ENCODE results near the gene ZNF280C. TPM values are rescaled to one million over a fixed set of nuclear protein-coding genes. Genes with fewer than 3 reads are reported as not detected.

The ZNF280C gene
- polyA plus RNA-seq, 2 donors, result 0.69 to 0.91 TPM

DNA sequence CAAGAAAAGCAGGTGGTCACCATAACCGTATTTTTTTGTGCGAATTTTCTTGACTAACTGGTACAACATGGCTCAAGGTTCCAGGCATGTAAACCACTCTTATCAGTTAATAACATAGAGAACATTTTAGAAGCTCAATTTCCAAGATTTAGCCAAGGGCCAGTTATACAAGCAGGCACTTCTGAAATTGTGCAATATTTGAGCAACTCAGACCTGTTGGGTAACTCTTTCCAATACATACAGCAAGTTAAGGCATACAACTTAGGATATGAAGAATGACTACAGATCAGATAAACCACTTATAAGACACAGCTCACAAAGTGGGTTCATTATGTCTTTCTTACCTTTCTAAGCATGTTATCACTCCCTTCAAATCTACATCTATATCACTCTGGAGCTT is 43.9 kb downstream of the ZNF280C start:
- no peaks in the 10 kb centered on the region for H3K9me3 ChIP-seq (ENCODE audit: control insufficient read depth in 2 of 2, insufficient read depth in 1 of 2, low read depth in 1 of 2, low read length in 1 of 2)
- no peaks in the 10 kb centered on the region for H3K27me3 ChIP-seq (ENCODE audit: control insufficient read depth in 1 of 2, insufficient read depth in 2 of 2, low read length in 2 of 2)
- H3K4me3 ChIP-seq (ENCODE audit: low read depth in 1 of 2, low read length in 2 of 2), result no peak overlapping the region
- H3K4me1 ChIP-seq (ENCODE audit: control insufficient read depth in 2 of 2, insufficient read depth in 2 of 2, low read length in 1 of 2), result no peaks in the 10 kb centered on the region
- H3K27ac ChIP-seq (ENCODE audit: low read depth in 2 of 2, low read length in 1 of 2), result no peak overlapping the region
- H3K36me3 ChIP-seq (ENCODE audit: control insufficient read depth in 2 of 2, insufficient read depth in 2 of 2, low read length in 1 of 2), result no peaks in the 10 kb centered on the region
- WGBS, 2 donors, result 90% methylated on average over 2 of the region's 2 CpGs

DNA sequence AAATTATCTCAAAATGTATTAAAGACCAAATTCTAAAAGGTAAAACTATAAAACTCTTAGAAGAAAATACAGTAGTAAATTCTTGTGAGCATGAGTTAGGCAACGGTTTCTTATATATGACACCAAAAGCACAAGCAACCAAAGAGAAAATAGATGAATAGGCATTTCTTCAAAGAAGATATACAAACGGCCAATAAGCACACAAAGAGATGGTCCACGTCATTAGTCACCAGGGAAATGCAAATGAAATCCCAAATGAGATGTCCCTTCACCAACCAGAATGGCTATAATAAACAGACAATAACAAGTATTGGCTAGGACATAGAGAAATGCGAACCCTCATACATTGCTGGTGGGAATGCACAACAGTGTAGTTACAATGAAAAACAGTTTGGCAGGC is 52.4 kb downstream of the ZNF280C start:
- no peaks in the 10 kb centered on the region for H3K9me3 ChIP-seq (ENCODE audit: control insufficient read depth in 2 of 2, insufficient read depth in 1 of 2, low read depth in 1 of 2, low read length in 1 of 2)
- 78 to 90% methylated on average over 4 of the region's 4 CpGs for WGBS, 2 donors
- H3K27ac ChIP-seq (ENCODE audit: low read depth in 2 of 2, low read length in 1 of 2), result no peak overlapping the region
- no peaks in the 10 kb centered on the region for H3K36me3 ChIP-seq (ENCODE audit: control insufficient read depth in 2 of 2, insufficient read depth in 2 of 2, low read length in 1 of 2)
- no peak overlapping the region for H3K4me3 ChIP-seq (ENCODE audit: low read depth in 1 of 2, low read length in 2 of 2)
- H3K27me3 ChIP-seq (ENCODE audit: control insufficient read depth in 1 of 2, insufficient read depth in 2 of 2, low read length in 2 of 2), result no peaks in the 10 kb centered on the region
- no peaks in the 10 kb centered on the region for H3K4me1 ChIP-seq (ENCODE audit: control insufficient read depth in 2 of 2, insufficient read depth in 2 of 2, low read length in 1 of 2)

DNA sequence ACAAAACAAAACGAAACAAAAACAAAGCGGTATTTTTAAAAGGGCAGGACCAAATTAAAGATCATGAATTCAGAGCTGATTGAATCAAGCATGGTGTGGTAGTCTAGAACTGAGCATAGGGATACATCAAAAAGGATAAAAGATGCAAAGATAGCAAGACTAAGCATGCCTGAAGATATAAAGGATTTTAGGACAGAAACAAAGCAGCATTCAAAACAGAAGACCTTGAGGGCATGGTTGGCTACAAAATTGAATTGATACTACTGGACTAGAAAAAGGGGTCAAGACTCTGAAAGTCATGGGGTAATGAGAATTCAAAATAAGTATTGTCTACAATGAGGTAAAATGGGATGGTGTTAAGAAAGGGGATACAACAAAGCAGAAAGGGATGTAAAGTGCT is 55.3 kb downstream of the ZNF280C start:
- WGBS, 2 donors, result 90 to 92% methylated on average over 2 of the region's 2 CpGs
- Histone ChIP-seq H3K9me3 (ENCODE audit: control insufficient read depth in 2 of 2, insufficient read depth in 1 of 2, low read depth in 1 of 2, low read length in 1 of 2) (no peaks in the 10 kb centered on the region), H3K4me3 (ENCODE audit: low read depth in 1 of 2, low read length in 2 of 2) (no peak overlapping the region), H3K27me3 (ENCODE audit: control insufficient read depth in 1 of 2, insufficient read depth in 2 of 2, low read length in 2 of 2) (no peaks in the 10 kb centered on the region), H3K4me1 (ENCODE audit: control insufficient read depth in 2 of 2, insufficient read depth in 2 of 2, low read length in 1 of 2) (no peaks in the 10 kb centered on the region), H3K27ac (ENCODE audit: low read depth in 2 of 2, low read length in 1 of 2) (no peak overlapping the region), H3K36me3 (ENCODE audit: control insufficient read depth in 2 of 2, insufficient read depth in 2 of 2, low read length in 1 of 2) (no peaks in the 10 kb centered on the region)

DNA sequence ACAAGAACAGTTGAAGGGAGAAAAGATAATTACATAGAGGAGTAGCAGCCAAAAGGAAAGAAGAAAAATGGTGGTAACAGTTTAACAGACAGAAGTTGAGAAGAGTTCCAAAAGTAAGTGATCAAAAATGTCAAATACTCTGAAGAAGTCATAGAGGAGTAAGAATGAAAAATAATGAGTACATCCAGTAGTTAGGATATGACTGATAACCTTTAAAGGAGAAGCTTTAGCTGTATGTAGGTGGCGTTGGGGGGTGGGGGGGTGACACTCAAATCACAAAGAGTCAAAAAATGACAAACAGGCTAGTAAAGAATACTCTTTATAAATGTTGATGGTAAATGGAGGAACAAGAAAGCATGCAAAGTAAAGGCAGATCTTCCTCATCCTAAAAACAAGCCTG is 56.3 kb downstream of the ZNF280C start:
- Histone ChIP-seq H3K27ac (ENCODE audit: low read depth in 2 of 2, low read length in 1 of 2) (no peak overlapping the region), H3K4me3 (ENCODE audit: low read depth in 1 of 2, low read length in 2 of 2) (no peak overlapping the region), H3K27me3 (ENCODE audit: control insufficient read depth in 1 of 2, insufficient read depth in 2 of 2, low read length in 2 of 2) (no peaks in the 10 kb centered on the region), H3K4me1 (ENCODE audit: control insufficient read depth in 2 of 2, insufficient read depth in 2 of 2, low read length in 1 of 2) (no peaks in the 10 kb centered on the region), H3K36me3 (ENCODE audit: control insufficient read depth in 2 of 2, insufficient read depth in 2 of 2, low read length in 1 of 2) (no peaks in the 10 kb centered on the region), H3K9me3 (ENCODE audit: control insufficient read depth in 2 of 2, insufficient read depth in 1 of 2, low read depth in 1 of 2, low read length in 1 of 2) (no peaks in the 10 kb centered on the region)
- WGBS, 2 donors, result 41 to 91% methylated on average over 1 of the region's 1 CpG

DNA sequence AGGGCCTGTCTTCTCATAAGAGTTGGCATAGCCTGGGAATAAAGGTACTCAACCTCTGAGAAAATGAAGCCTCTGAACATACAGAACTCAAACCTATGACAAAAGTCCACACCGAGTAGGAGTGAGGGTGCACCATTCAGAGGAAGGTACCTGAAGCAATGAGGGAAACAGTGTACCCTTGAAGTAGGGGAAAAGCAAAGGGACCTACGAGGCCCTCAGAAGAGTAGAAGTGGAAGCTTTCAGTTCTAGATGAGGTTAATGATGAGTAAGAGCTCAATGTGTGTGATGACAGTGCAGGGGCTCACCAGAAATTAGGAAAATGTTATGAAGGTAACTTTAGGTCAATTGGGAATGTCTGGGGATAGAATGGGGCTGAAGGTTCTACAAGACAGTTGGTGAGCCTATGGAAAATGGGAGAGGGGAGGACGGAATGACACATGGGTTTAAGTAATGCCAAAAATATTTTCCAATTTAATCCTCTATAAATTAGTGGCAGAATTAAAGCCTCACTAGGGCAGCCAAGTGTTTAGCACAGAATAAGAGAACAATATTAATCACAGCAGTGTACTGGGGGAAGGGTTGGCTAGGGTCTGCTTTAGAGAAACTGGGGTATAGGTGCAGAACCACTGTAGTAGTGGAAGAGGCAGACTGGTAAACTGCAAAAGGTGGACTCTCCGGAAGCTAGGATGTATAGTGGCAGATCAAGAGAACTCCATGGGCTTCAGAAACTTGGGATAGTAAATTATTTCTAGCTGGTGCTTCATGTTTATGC is 57.1 kb downstream of the ZNF280C start:
- Histone ChIP-seq H3K9me3 (ENCODE audit: control insufficient read depth in 2 of 2, insufficient read depth in 1 of 2, low read depth in 1 of 2, low read length in 1 of 2) (no peaks in the 10 kb centered on the region), H3K4me1 (ENCODE audit: control insufficient read depth in 2 of 2, insufficient read depth in 2 of 2, low read length in 1 of 2) (no peaks in the 10 kb centered on the region), H3K4me3 (ENCODE audit: low read depth in 1 of 2, low read length in 2 of 2) (no peak overlapping the region), H3K27me3 (ENCODE audit: control insufficient read depth in 1 of 2, insufficient read depth in 2 of 2, low read length in 2 of 2) (no peaks in the 10 kb centered on the region), H3K36me3 (ENCODE audit: control insufficient read depth in 2 of 2, insufficient read depth in 2 of 2, low read length in 1 of 2) (no peaks in the 10 kb centered on the region), H3K27ac (ENCODE audit: low read depth in 2 of 2, low read length in 1 of 2) (no peak overlapping the region)
- 66 to 91% methylated on average over 4 of the region's 4 CpGs for WGBS, 2 donors

DNA sequence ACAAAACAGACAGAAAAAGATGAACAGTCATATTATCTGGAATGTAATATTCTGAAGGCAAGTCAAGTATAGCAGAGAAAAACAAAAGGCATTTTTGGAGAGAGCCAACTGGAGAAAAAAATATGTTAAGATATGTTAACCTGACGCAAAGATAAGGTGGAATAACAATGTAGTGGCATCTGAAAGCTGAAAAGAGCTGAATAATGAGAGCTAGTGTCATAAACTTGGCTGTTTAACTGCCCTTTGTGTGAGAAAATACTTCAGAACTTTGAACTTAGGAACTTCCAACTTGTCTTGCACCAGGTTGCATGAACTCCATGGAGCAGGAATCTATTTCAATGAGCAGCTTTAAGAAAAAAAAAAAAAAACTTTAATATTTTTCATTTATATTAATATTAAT is 64.1 kb downstream of the ZNF280C start:
- Histone ChIP-seq H3K36me3 (ENCODE audit: control insufficient read depth in 2 of 2, insufficient read depth in 2 of 2, low read length in 1 of 2) (no peaks in the 10 kb centered on the region), H3K27ac (ENCODE audit: low read depth in 2 of 2, low read length in 1 of 2) (no peak overlapping the region), H3K4me3 (ENCODE audit: low read depth in 1 of 2, low read length in 2 of 2) (no peak overlapping the region), H3K4me1 (ENCODE audit: control insufficient read depth in 2 of 2, insufficient read depth in 2 of 2, low read length in 1 of 2) (no peaks in the 10 kb centered on the region), H3K9me3 (ENCODE audit: control insufficient read depth in 2 of 2, insufficient read depth in 1 of 2, low read depth in 1 of 2, low read length in 1 of 2) (no peaks in the 10 kb centered on the region), H3K27me3 (ENCODE audit: control insufficient read depth in 1 of 2, insufficient read depth in 2 of 2, low read length in 2 of 2) (no peaks in the 10 kb centered on the region)
- 79 to 91% methylated on average over 1 of the region's 1 CpG for WGBS, 2 donors

DNA sequence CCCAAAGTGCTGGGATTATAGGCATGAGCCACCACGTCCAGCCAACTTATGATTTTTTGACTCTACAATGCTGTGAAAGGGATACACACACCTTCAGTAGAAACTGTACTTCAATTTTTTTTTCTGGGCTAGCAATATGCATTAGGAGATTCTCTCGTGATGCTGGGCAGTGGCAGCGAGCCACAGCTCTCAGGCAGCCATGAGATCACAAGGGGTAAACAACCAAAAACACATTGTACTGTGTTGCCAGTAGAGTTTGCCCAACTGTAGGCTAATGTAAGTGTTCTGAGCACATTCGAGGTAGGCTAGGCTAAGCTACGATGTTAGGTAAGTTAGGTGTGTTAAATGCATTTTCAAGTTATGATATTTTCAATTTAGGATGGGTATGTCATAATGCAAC is 71.2 kb downstream of the ZNF280C start:
- no peak overlapping the region for H3K27ac ChIP-seq (ENCODE audit: low read depth in 2 of 2, low read length in 1 of 2)
- WGBS, 2 donors, result 63 to 67% methylated on average over 5 of the region's 5 CpGs
- peaks cover 0 to under 1% of the 10 kb centered on the region in 2 donors for H3K4me1 ChIP-seq (ENCODE audit: control insufficient read depth in 2 of 2, insufficient read depth in 2 of 2, low read length in 1 of 2)
- H3K9me3 ChIP-seq (ENCODE audit: control insufficient read depth in 2 of 2, insufficient read depth in 1 of 2, low read depth in 1 of 2, low read length in 1 of 2), result no peaks in the 10 kb centered on the region
- H3K36me3 ChIP-seq (ENCODE audit: control insufficient read depth in 2 of 2, insufficient read depth in 2 of 2, low read length in 1 of 2), result no peaks in the 10 kb centered on the region
- no peaks in the 10 kb centered on the region for H3K27me3 ChIP-seq (ENCODE audit: control insufficient read depth in 1 of 2, insufficient read depth in 2 of 2, low read length in 2 of 2)
- H3K4me3 ChIP-seq (ENCODE audit: low read depth in 1 of 2, low read length in 2 of 2), result no peak overlapping the region

DNA sequence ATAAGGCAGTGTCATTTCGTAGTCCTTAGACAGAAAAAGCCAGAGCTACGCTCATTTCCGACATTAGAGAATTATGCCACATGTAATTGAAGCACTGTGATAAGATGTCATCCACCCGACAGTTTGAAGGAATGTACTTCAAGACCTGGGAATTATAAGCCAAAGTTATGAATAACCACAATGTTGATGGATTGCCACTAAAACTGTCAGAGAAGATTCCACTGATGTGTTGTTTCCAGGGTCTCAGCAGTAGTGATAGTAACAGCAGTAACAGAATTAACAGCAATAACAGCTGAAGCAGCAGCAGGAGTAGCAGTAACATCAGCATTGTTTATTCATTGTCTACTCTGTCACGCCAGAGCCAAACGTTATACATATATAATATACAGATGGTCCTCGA is 72.2 kb downstream of the ZNF280C start:
- H3K36me3 ChIP-seq (ENCODE audit: control insufficient read depth in 2 of 2, insufficient read depth in 2 of 2, low read length in 1 of 2), result no peaks in the 10 kb centered on the region
- no peak overlapping the region for H3K4me3 ChIP-seq (ENCODE audit: low read depth in 1 of 2, low read length in 2 of 2)
- H3K9me3 ChIP-seq (ENCODE audit: control insufficient read depth in 2 of 2, insufficient read depth in 1 of 2, low read depth in 1 of 2, low read length in 1 of 2), result no peaks in the 10 kb centered on the region
- H3K27ac ChIP-seq (ENCODE audit: low read depth in 2 of 2, low read length in 1 of 2), result no peak overlapping the region
- H3K4me1 ChIP-seq (ENCODE audit: control insufficient read depth in 2 of 2, insufficient read depth in 2 of 2, low read length in 1 of 2), result peaks cover 0 to 2% of the 10 kb centered on the region in 2 donors
- WGBS, 2 donors, result 66 to 75% methylated on average over 7 of the region's 7 CpGs
- H3K27me3 ChIP-seq (ENCODE audit: control insufficient read depth in 1 of 2, insufficient read depth in 2 of 2, low read length in 2 of 2), result no peaks in the 10 kb centered on the region

DNA sequence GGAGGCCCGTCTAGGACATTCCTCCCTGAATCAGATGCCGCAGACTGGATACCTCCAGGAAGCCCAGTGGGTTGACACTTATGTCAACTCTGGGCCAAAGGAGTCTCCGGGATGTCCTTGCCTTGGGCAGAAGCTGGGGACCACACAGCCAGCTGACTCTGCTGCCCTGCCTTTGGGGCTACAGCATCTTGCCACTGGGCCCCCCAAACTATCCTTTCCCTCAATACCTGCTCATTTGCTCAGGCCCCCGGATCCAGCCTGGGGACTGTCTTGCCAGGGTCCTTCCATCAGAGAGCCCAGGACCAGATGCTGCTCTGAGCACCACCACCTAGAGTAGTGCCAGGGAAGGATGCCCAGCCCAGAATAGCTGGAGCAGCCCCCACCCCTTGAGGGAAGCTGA is 77.9 kb downstream of the ZNF280C start:
- Histone ChIP-seq H3K36me3 (ENCODE audit: control insufficient read depth in 2 of 2, insufficient read depth in 2 of 2, low read length in 1 of 2) (no peaks in the 10 kb centered on the region), H3K4me3 (ENCODE audit: low read depth in 1 of 2, low read length in 2 of 2) (no peak overlapping the region), H3K4me1 (ENCODE audit: control insufficient read depth in 2 of 2, insufficient read depth in 2 of 2, low read length in 1 of 2) (peaks cover 0 to 2% of the 10 kb centered on the region in 2 donors), H3K9me3 (ENCODE audit: control insufficient read depth in 2 of 2, insufficient read depth in 1 of 2, low read depth in 1 of 2, low read length in 1 of 2) (no peaks in the 10 kb centered on the region), H3K27me3 (ENCODE audit: control insufficient read depth in 1 of 2, insufficient read depth in 2 of 2, low read length in 2 of 2) (no peaks in the 10 kb centered on the region), H3K27ac (ENCODE audit: low read depth in 2 of 2, low read length in 1 of 2) (no peak overlapping the region)
- WGBS, 2 donors, result 87 to 89% methylated on average over 4 of the region's 4 CpGs

DNA sequence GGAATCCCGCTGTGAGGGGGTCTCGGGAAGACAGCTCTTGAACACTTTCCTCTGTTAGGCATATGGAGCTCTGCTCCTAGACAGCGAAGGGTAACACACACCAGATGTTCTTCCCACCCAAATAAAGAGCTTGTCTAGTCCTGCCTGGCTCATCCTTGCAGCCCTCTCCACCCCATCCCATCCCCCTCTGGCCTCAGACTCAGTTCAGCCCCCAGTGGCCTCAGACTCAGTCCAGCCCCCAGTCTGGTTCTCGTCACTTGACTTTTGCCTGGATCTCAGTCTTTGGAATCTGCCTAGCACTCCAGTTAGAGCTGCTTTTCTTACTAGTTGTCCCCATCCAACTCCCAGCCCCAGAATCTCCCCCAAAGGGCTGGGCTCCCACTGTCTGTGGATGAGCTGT is 82.0 kb downstream of the ZNF280C start:
- Histone ChIP-seq H3K9me3 (ENCODE audit: control insufficient read depth in 2 of 2, insufficient read depth in 1 of 2, low read depth in 1 of 2, low read length in 1 of 2) (no peaks in the 10 kb centered on the region), H3K27ac (ENCODE audit: low read depth in 2 of 2, low read length in 1 of 2) (no peak overlapping the region), H3K27me3 (ENCODE audit: control insufficient read depth in 1 of 2, insufficient read depth in 2 of 2, low read length in 2 of 2) (no peaks in the 10 kb centered on the region), H3K36me3 (ENCODE audit: control insufficient read depth in 2 of 2, insufficient read depth in 2 of 2, low read length in 1 of 2) (no peaks in the 10 kb centered on the region), H3K4me1 (ENCODE audit: control insufficient read depth in 2 of 2, insufficient read depth in 2 of 2, low read length in 1 of 2) (no peaks in the 10 kb centered on the region), H3K4me3 (ENCODE audit: low read depth in 1 of 2, low read length in 2 of 2) (no peak overlapping the region)
- 49 to 61% methylated on average over 4 of the region's 4 CpGs for WGBS, 2 donors
